ENCODE data around the gene BCL10.
A peak's percentile ranks its signal among the peaks of the same experiment; 100 is the strongest.

Gene BCL10

DNA sequence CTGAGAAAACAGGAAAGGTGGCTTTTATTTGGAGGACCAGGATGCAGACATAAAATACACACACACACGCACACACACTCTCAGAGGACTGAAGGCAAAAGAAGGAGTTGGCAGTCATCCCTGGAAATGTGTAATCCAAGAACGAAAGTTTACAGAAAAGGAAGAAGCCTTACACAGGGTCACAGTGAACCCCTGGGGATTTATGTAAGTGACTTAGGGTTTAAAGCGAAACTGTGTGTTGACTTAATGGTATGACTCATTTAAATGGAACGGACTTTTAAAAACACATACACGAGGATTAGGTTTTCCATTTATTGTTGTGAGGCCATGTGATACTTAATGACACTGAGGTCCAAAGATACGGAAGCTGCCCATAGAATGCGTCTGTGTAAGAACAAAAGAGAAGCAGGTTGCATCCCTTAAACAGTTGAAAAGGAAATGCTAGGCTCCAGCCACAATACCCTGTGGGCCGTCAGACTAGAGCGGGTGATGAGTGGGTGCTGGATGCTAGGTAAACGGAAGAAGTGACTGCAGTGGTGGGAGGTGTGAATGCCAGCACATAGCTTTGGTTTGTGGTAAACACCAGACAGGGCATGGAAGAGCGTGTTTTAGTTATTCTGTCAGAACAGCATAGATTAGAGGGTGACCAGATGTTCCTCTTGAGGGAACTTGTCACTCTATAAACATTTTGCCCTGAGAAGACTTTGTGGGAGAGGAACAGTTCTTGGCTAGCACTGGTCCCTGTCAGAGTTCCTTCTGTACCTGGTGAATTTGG, 21.6 kb upstream of the BCL10 start:
- peak; percentile 57 to 60 for DNase-seq (ENCODE audit: low read depth in 2 of 2)

DNA sequence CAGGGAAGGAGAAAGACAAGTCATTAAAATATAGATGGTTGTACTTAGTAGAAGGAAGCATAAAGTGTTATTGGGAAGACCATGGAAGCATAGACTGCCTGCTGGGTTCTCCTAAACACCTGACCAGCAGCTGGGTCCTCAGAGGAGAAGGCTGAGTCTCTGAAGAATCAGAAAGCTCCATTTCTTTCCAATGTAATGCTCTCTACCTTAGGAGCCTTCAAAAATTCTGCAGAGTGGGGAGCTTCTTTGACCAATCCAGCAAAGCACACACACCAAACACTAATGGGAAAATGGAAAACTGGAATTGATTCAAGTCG, 21.1 kb upstream of the BCL10 start:
- no peak for DNase-seq (ENCODE audit: low read depth in 2 of 2)

DNA sequence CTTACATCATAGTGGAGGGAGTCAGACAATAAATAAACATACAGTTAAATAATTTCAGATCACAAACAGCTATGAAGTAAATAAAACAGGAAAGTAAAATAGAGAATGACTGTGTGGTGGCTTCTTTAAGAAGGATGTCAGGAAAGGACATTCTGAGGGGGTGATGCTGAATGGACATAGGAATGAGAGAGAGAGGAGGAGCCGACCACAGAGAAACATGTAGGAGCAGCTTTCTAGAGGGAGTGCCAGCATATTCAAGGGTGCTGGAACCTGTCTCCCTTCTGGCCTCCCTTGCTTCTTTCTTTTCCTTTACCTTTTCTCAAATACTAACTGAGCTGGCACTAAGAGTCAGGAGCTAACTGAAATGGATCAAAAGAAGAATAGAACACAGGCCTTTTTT, 20.5 kb upstream of the BCL10 start:
- DNase-seq (ENCODE audit: low read depth in 2 of 2), result no peak

DNA sequence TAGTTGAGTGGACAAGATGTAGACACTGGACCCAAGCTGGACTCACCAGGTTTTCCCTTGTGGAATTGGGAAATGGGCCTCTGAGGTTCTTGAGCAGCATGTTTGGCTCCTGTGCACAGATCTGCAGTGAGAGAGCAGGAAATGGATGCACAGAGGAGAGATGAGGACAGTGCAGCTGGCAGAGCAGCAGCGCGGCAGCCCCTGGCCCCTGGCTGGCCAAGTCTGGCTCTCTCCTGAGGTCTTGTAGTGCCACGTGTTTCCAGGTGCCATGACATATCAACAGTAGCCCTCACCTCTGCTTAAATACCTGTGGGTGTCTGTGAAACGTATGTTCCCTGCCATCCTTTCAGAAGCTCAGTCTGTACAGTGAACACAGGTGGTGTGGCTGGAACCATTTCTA, 19.2 kb upstream of the BCL10 start:
- no peak for DNase-seq (ENCODE audit: low read depth in 2 of 2)

DNA sequence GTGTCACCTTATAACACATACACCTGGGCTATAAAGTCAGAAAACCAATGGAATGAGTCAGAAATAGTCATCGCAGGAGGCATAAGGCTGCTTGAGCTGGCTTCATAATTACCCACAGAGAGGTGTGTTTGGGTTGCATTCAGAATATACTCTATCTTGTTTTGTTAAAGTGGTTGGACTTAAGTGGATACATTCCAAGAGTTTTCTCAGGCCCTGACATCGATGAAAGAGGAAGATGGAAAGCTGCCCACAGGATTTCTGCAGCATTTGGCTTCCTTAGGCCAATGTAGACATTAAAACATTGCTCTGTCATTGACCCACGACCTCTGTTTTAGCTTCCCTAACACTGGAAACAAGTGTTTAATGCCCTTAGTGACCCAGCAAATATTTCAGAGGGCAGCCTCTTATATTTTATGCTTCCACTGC, 18.6 kb upstream of the BCL10 start:
- no peak for DNase-seq (ENCODE audit: low read depth in 2 of 2)

DNA sequence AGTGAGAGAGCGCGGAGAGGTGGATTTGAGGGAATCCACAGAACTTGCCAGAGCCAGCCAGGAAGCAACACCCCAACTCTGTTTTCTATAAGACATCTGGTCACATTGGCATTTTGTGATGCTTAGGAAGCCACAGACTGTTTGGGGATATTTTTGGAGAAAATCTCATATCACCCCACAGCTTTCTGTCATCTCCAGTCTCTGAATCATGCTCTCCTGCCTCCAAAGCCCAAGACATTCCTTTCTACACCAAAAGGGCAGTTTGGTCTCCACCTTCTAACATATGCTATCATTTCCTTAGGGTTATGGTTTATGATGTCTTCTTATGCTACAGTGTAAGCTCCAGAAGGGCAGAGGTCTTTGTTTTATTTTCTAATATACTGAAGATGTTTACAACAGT, 14.4 kb upstream of the BCL10 start:
- no peak for DNase-seq (ENCODE audit: low read depth in 2 of 2)

DNA sequence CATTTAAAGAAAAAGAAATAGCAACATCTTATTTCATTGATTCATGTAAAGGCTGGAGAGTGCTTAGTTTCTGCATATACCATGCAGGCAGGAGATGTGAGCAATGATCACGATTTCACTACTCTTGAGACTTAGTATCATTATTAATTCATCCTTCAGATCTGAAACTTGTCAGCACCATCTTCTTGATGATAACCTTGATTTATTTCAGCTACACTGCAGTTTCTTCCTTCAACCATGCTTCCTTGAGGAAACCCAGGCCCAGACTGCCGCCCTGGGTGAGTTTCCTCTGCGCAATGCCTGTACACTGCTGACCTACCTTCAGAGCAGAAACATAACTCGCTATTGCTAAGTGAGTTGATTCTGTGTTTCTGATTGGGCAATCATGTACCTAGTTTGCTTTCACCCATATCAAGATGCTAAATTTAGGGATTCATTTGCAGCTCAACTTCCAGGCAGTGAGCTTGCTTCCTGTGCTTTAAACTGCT, 13.5 kb upstream of the BCL10 start:
- no peak for DNase-seq (ENCODE audit: low read depth in 2 of 2)

DNA sequence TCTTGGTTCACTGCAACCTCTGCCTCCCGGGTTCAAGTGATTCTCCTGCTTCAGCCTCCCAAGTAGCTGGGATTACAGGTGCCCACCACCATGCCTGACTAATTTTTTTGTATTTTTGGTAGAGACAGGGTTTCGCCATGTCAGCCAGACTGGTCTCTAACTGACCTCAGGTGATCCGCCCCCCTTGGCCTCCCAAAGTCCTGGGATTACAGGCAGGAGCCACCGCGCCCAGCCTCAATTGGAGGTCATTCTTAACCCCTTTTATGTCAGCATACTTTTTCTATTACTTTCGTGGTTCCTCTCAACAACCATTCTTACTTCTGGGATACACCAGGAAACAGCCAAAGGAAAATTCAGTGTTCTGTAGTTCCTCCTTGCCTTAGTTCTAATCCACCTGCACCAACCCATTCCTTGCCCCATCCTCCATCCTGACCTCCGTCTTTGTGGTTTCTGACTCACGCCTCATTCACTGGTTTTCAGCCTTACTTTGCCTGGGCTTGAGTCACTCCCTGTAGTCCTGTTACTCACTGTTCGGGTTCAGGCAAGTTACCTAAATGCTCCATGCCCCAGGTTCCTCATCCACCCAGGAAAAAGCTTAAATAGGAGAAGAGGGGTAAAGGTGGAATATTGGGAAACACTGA, 12.9 kb upstream of the BCL10 start:
- DNase-seq (ENCODE audit: low read depth in 2 of 2), result no peak

DNA sequence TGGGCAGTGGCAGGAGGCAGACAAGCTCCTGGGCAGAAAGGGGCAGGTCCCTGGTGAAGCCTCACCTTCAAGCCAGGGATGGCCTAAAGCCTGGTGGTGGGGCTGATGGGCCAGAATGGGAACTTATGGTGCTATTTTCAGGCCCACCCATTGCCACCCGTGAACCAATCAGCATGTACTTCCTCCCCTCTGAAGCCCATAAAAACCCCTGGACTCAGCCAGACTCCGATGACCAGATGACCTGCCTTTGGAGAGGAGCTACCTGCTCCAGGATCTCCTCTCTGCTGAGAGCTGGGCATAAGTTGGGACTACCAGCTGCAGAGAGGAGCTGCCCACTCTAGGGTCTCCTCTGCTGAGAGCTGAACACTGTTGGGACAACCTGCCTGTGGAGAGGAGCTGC, 7.8 kb upstream of the BCL10 start:
- DNase-seq (ENCODE audit: low read depth in 2 of 2), result no peak

DNA sequence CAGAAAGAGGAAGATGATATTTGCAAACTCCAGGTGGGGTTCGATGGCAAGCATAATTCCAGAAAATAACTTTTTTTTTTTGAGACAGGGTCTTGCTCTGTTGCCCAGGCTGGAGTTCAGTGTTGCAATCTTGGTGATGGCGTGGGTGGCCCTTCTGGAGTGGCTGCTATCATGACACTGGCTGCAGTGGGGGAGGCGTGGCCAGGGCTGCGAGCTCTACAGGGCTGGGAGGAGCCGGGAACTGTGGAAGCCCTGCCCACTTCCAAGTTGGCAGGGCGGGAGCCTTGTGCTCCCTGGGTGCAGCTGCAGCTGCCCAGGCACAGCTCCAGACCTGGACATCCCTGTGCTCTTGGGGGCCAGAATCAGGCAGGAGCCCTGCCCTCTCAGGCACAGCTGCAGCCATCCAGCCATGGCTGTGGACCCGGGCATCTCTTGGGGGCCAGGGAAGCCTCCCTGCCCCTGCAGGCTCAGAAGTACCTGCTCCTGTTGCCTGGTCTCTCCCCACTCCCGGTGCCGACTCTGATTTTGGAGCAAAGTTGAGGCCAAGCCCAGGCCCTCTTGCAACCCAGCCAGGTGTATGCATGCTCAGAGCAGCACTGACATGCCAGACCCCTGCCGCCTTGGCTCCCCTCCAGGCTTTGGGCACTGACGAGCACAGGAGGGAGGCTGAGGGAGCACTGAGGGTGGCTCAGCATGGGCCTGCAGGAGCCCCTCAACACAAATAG, 7.2 kb upstream of the BCL10 start:
- DNase-seq (ENCODE audit: low read depth in 2 of 2), result no peak

DNA sequence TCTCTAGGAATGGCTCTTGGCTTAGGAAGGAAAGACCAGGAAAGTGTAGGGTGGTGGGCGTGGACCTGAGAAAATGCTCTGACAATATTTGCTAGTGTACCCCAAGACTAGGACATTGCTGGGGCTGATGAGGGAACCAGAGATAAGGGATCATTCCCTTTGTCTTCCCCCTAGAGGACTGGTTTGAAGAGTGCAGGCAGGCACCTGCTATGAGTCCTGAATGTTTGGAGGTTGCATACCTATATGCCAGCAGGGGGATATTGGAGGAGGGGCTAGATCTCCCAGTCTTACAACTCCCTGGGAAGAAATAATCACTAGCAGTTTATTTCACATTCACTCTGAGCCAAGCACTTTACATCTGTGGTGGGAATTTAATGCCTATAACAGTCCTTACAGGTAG, 6.0 kb upstream of the BCL10 start:
- no peak for DNase-seq (ENCODE audit: low read depth in 2 of 2)

DNA sequence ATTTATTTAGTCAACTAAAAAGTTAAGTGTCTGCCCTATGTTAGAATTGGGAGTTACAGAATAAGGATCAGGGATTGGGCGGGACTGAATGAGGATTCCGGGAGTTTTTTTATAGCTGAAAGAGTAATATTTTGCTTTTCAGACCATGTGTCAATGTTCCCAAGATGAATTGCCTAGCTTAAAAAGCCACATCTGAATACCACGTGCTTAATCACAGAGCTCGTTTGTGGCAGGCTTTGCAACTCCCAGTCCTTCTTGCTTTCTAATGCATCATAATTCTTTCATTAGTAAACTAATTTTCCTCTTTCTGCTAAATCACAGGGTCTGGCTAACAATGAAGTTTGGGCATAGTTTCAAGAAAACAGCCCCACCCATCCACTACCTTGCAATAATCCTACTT, 4.2 kb upstream of the BCL10 start:
- DNase-seq (ENCODE audit: low read depth in 2 of 2), result no peak

DNA sequence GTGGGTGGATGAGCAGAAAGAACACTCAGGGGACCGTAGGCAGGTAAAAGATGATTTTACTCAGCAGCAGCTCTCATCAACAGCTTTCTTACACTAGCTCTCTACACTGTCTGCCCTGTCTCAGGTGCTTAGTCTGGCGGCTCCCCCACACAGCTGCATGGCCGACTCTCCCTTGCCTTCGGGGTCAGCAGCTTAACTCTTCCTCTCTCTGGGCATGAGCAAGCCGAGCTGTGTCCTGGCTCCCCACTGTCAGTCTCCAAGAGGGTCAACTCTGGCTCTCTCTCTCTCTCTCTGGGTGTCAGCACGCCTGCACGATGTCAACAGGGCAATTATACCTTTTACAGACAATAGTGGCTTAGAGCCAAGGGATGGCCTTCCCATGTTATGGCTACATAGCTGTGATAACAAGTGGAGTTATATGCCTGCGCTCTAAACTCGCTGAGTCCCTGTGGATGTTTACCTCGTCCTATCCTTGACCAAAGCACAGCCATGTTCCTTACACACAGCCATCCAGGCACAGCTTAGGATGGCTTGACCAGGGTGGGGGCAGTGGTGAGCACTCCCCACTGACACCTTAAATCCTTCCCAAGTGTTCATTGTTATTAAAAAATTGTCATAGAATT, 3.1 kb upstream of the BCL10 start:
- DNase-seq (ENCODE audit: low read depth in 2 of 2), result no peak

DNA sequence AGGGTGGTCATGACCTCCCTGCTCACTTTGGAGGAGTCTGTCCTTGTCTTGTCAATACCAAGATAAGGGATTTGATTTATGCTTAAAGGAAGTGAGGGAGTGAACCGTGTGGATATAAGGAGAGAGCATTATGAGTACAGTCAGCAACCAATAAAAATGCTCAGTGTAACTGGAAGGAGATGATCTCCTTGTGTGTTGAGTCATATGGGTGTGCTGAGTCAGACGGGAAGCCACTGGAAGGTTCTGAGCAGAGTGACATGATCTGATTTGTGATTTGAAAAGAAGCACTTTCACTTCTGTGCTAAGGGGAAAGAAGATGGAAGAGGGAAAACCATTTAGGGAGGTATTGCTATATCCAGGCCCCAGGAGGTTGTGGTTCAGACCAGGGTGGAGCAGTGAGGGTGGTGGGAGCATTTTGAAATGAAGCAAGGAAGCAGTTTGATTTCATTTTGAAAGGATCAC, 2.5 kb upstream of the BCL10 start:
- DNase-seq (ENCODE audit: low read depth in 2 of 2), result peak in 1 of 2 donors; percentile 32

DNA sequence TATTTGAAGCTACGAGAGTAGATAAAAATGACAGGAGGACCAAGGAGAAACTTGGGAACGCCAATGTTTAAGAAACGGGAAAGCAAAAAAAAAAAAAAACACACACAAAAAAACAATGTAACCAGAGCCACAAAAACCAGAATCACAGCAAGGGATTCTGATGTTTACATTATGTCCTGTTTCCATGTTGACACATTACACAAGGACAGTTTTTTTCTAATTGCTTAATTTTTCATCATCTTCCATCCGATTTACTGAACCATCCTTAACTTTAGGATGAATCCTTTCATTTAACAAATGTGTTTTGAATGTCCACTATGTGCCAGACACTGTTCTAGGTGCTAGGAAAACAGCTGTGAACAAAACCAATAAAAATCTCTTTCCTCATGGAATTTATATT, 1.4 kb upstream of the BCL10 start:
- no peak for DNase-seq (ENCODE audit: low read depth in 2 of 2)

DNA sequence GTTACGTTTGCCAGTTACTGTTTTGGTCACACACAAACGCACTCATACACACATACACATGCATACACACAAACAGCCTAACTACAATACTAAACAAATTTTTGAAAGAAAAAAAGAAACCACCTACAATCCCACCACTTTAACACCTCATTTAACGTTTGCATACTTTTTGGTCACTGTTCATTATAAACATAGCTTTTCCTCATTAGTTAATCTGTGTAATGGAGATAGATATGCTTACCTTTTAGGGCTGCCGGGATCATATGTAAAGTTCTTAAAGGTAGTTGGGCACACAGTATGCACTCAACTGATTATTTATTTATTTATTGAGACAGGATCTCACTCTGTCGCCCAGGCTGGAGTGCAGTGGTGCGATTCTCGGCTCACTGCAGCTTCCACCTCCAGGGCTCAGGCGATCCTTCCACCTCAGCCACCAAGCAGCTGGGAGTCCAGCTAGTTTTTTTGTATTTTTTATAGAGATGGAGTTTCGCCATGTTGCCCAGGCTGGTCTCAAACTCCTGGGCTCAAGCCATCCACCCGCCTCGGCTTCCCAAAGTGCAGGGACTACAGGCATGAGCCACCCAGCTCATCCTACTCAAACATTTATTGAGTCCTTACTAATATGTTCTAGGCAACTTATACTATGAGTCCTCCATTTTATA, 677 bp upstream of the BCL10 start:
- DNase-seq (ENCODE audit: low read depth in 2 of 2), result no peak

DNA sequence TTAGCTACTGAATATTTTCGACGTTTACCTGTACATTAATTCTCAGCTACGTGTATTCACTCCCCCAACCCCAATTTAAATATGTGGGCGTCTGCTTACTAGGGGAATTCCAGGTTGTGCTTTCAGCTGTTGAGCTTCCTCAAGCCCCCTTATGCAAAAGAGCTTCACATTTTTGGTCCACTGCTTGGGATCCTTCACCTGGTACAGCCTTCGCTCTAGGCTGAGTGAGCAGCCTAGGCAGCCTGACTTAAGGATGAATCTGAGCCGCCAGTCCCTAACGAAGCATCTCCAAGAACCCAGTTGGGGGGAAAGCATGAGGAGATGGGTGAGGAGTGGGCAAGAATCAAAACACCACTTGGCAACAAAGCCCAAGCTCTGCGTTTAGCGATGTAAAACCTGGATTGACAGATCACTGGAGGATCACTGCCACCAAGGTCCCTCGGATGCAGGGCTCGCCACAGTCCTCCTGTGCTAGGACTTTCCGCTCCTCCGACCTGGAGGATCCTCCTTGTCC, 674 bp downstream of the BCL10 start:
- no peak for DNase-seq (ENCODE audit: low read depth in 2 of 2)

DNA sequence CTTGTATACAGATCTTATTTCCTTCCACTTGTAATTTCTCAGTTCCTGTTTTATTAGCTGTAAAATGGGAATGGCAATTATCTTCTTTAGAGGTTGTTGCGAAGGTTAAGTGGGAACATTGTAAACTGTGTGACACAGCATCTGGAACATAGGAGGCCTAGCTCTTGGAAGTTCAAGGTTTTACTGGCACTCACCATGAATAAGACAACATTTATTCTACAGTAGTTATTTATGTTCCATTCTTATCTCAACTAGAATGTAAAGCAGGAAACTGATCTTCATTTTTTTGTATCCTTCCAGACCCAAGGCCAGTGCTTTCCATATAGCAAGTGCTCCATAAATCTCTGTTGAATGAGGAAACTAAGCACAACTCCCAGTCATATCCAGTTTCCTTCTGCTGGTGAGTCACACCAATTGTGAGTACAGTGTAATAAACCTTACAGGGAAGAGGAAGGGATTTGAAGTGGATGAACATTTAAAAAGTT, 1.4 kb downstream of the BCL10 start:
- DNase-seq (ENCODE audit: low read depth in 2 of 2), result no peak

DNA sequence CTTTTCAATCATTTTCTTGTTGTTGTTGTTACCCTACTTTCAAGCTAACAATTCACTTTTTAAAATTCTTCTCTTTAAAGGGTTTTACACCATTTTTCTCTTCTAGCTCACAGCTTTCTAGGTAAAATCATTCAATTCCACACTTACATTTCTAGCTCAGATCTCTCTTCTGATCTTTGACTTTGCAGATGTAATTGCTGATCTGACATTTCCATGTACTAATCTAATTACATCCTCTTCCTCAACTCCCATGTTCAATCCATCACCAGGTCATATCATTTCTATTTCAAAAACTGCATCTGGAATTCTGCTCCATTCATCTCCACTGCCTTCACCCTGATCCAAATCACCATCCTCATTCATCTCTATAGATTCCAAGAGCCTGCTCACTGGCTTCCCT, 3.0 kb downstream of the BCL10 start:
- no peak for DNase-seq (ENCODE audit: low read depth in 2 of 2)

DNA sequence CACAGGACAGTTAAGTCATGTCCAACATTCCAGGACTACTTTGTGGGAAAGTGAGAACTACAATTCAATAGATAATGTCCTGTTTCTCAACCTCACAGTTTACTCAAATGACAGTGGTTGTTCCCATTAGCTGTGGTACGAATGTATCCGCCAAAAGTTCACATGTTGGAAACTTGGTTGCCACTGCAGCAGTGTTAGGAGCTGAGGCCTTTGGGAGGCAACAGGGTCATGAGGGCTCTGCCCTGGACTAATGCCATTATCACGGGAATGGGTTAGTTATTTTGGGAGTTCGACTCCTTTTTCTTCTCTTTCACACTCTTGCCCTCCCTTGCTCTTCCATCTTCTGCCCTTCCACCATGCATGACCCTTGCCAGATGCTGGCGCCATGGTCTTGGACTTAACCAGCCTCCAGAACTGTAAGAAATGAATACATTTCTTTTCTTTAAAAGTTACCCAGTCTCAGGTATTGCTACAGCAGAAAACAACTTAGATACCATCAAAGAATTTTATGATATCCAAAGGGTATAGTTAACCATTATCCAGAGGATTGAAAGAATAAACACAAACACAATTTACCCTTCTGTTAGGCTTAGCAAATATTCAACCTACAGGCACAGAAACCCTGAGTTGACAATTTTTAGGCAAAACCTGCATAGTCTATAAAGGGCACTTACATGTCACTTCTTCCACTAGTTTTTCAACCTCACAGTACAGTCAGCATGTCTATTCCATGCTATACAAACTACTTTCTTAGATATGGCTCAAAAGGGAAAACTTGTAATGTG, 7.4 kb downstream of the BCL10 start:
- no peak for DNase-seq (ENCODE audit: low read depth in 2 of 2)

DNA sequence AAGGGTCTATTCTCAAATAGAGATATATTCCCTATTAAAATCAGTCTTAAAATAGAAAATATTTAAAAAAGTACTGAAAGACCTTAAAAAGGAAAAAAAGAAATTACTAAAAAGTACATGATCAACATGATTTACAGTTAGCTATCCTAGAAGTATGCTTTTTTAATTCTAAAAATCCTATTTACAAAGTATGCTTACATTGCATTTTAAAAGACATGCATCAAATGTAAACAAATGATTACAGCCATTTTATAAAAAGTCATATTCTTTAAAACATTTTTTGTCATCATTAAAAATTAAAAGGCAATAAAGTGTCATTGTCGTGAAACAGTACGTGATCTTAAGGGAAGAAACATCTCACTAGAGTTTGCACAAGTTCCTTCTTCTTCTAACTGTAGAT, 9.1 kb downstream of the BCL10 start:
- DNase-seq (ENCODE audit: low read depth in 2 of 2), result no peak
